GM21529 (cell line): ENCODE results near the gene TST.
A peak's percentile ranks its signal among the peaks of the same experiment; 100 is the strongest.

Experiments
- ATAC-seq: cut with Tn5 transposase; IDR thresholded peaks from one replicate; pipeline ENCODE4 v1.9.1; 2021; ENCODE audit not compliant: unreplicated experiment

Gene TST

DNA sequence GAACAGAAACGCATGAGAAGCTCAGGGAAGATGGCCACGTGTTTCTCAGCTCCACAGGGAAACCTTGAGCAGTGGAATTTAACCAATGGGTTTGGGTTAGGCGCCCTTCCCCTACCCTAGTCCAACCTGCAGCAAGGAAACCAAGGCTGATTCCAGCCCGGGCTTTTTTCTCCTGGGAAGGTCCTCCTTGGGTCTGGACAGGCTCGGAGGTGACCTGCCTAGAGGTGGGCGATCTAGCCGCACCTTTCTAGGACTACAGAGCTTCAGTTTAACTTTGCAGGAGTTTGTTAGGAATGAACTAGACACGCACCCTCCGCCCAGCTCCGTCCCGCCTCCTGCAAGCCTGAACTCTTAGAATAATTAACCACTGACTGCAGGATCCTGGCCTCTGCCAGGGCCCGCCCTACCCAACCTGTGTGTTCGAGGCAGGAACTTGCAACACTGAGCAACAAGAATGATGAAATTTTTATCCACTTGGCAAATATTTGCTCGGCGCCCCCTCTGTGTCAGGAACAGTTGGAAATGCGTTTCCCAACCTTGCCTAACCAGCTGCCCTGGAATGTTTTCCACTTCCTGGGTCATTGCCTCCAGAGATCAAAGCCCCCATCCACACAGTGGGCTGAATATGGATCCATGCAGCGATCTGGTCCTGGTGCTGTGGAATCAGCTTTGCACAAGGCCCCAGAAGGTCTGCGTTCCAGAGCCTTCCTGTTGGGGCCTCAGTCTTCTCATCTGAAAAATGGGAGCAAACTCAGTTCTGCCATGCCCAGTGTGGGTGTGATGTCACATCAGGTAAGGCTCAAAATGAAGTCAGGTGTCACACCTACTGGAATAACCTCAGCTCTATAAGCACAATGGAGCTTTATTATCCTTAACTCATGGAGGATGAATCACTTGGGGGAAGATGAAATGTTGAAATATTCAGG, 13.6 kb upstream of the TST start:
- ATAC-seq = no peak

DNA sequence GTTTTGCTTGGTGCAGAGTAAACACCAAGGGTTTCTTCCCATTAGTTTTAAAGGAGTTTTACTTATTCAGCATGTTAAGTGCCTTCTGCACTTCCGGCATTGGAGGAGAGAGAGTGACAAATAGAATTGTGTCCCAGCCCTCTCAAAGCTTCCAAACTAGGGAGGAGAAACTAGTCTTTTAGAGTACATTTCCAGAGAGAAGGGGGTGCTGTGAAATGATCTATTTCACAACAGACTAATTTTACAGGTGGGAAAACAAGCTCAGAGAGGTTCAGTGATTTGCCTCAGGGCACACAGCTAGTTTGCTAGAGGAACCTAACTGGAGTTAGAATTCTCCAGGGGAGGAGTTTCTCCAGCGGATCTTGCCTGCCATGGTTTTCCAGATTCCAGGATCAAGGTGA, 12.9 kb upstream of the TST start:
- no peak for ATAC-seq

- ATAC-seq = no peak
Measured at GRCh38 chr22:37030560-37031281, 11.5 kb upstream of the TST start.

GRCh38 chr22:37028692-37029674, 9.7 kb upstream of the TST start:
- no peak for ATAC-seq

- ATAC-seq = no peak
Measured at GRCh38 chr22:37027556-37027955, 8.3 kb upstream of the TST start.

GRCh38 chr22:37026325-37026724, 7.1 kb upstream of the TST start:
- ATAC-seq = no peak

DNA sequence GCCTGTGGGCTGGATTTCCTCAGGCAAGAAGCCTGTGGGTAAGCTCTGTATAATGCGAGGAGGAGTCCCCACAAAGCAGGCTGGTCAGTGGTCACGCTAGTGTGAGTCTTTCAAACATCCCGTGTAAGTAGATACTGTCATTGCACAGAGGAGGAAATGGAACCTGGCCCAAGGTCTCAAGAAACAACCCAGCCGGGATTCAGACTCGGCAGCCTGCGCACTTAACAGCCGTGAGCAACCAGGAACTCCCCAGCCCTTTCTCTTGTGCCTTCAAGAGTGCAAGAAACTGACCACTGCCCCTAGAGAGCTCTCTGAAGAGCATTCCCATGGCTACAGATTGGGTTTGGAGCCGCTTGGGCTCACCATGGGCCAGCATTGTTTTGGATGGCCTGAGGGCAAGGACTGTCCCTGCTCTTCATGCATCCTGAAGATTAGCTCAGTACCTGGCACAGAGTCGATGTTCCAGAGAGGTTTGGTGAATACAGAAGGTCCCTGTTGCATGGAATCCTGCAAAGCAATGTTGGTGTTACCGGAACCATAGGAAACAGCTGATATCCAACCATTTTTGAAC, 6.3 kb upstream of the TST start:
- ATAC-seq = no peak

DNA sequence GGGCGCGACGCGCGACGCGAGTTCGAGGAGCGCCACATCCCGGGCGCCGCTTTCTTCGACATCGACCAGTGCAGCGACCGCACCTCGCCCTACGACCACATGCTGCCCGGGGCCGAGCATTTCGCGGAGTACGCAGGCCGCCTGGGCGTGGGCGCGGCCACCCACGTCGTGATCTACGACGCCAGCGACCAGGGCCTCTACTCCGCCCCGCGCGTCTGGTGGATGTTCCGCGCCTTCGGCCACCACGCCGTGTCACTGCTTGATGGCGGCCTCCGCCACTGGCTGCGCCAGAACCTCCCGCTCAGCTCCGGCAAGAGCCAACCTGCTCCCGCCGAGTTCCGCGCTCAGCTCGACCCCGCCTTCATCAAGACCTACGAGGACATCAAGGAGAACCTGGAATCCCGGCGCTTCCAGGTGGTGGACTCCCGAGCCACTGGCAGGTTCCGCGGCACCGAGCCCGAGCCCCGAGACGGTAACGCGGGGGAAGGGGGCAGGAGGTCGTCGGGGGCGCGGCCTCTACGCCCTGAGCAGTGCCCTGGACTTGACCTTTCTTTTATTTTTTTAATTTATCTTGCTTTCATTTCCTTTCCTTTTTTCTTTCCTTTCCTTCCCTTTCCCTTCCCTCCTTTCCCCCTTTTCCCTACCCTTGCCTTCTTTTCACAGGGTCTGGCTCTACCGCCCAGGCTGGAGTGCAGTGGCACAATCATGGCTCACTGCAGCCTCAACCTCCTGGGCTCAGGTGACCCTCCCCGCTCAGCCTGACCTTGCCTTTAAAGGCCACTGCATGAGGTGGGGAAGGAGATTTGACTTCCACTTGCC, 5.3 kb upstream of the TST start:
- ATAC-seq = no peak

DNA sequence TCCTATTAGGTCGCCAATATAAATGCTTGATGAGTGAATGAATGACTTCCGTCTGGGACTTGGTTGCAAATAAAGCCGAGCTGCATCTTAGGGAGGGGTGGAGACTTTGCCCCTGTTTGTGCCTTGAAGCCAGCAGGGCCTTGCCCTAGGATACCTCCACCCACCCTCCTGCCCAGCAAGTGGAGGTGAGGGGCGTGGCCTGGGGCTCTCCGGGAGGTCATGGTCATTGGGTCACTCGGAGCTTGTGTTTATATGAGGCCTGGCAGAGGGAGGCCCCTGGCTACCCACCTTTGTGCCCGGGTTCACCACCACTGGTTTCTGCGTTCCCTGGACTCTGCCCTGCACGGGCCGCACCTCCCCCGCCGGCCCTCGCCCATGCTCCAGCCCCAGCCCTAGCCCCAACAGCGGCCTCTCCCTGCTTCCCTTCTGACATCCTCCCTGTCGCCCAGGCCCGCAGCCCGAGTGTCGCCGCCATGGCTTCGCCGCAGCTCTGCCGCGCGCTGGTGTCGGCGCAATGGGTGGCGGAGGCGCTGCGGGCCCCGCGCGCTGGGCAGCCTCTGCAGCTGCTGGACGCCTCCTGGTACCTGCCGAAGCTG, 4.6 kb upstream of the TST start:
- no peak for ATAC-seq

- no peak for ATAC-seq
Measured at GRCh38 chr22:37022483-37023337, 3.5 kb upstream of the TST start.

- no peak for ATAC-seq
Measured at GRCh38 chr22:37021710-37022482, 2.6 kb upstream of the TST start.

- no peak for ATAC-seq
Measured at GRCh38 chr22:37021041-37021440, 1.8 kb upstream of the TST start.

DNA sequence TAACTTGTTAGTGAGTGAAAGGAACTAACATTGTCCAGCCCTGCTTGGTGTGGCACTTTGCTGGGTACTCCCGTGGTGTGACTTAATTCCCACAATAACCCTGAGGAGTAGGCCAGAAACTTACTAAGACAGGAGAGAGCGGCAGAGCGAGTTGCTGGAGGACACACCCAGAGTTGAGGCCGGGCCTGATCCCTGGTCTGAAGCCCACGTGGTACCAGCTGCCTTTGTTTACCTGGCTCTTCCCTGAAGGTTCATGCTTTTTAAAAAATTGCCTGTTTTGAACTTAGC, 889 bp upstream of the TST start:
- ATAC-seq = no peak

DNA sequence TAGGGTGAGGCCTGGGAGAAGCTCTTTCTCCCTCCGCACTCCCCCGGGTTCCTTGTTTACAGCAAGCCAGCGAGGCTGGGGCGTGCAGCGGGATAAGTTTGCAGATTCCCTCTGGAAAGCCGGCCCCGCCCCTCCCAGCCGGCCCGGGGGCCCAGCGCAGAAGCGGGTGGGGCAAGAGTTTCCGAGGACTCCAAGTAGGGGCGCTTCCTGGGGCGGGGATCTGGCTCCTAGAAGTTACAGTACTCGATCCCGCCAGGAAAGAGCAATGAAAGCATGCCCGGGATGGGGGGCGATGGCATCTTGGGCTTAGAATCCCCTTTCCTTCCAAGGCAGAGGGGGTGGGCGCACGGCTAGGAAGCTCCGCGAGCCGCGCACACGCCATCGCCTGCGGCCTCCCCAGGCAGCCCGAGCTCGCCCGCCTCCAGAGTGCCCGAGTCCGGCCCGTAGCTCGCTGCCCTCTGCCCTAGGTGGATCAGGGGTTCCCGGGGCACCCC, 385 bp downstream of the TST start:
- peak; percentile 26 for ATAC-seq

DNA sequence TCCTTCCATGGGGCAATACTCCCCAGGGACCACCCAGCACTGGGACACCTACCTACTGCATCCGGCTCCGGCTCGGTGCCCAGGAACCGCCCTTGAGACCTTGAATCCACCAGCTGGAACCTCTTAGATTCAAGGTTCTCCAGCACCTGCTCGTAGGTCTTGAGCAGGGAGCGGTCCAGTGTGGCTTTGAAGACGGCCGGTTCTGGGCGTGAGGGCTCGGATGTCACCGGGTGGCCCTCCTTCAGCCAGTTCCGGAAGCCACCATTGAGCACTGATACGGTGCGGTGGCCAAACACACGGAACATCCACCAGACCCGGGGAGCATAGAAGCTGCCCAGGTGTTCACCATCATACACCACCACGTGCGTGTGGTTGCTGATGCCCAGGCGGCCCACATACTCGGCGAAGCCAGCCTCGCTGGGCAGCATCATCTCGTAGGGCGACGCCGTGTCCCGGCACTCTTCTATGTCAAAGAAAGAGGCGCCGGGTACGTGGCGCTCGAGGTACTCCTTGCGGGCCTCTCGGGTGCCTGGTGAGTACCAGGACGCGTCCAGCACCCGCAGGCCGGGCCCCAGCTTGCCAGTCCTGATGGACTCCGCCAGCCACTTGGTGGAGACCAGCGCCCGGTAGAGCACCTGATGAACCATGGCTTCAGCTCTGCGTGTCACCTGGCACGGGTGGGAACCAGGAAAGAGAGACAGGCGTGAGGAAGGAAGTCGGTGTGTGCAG, 997 bp downstream of the TST start:
- no peak for ATAC-seq

GRCh38 chr22:37017356-37017755, 1.9 kb downstream of the TST start:
- no peak for ATAC-seq
